ENCODE measurements around the gene GCH1.

The GCH1 gene

DNA sequence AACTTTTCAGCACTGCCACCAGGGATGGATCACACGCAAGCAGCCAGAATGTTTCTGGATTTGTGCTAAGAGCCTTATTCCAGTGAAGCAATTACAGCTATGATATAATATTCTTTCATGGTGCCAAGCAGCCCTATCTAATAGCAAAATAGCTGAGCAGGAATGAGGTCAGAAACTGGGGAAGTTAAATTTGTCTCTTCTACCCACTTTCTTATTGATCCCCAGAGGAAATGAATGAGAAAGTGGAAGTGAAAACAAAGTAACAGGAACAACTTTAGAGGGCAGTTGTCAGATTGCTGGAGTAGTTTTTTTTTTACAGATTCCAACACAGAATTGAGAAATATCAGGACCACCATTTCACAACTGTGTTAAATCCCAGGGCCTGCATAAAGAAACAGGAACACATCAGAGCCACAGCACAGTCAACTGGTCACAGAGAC, 44.8 kb downstream of the GCH1 start:
- no peak for DNase-seq

DNA sequence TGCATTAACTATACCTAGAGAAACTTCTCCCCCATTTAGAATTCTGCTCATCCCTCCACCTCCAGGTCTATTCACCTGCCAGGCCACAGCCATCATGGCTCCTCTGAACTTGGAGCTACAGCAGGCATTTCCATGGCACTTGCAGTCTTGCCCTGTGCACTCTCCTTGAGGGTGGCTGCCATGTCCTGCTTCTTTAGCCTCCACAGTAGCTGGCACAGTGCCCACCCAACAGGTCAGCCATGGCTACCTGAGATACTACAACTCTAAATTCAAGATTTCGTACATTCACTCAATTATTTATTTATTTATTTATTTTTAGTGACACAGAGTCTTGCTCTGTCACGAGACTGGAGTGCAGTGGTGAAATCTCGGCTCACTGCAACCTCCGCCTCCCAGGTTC, 46.5 kb downstream of the GCH1 start:
- no peak for DNase-seq

DNA sequence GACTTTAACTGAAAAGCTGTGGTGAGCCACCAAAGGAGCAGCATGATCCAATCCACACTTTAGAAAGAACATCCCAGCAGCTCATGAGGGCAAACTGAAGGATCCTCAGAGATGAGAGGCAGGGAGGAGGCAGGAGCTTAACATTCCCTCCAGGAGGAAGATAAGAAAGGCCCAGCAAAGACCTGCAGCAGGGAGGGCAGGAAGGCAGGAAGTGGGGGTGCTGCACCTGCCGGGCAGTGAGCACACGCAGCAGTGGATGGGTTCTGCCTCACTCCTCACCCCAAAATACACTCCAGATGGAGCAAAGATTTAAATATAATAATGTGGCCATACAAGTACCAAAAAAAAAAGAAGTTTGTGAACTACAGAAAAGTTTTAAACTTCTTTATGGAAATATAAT, 48.4 kb downstream of the GCH1 start:
- no peak for DNase-seq

DNA sequence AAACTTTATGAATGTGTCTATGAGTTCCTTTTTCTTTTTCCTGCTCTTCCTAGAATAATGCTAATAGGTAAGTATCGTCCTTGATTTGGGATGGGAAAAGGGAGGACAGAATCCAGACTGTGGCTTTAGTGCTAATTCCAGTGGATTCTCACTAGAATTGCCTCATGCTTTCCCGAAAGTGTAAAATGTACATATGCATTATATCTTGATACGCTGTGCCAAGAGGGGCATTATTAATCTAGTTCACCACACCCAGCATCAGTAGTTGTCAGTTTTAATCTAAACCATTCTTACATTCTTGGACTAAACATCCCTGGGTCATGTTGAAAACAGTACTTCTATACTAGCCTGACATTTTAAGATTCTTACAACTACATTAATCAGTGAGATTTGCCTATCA, 49.3 kb downstream of the GCH1 start:
- DNase-seq: no peak

DNA sequence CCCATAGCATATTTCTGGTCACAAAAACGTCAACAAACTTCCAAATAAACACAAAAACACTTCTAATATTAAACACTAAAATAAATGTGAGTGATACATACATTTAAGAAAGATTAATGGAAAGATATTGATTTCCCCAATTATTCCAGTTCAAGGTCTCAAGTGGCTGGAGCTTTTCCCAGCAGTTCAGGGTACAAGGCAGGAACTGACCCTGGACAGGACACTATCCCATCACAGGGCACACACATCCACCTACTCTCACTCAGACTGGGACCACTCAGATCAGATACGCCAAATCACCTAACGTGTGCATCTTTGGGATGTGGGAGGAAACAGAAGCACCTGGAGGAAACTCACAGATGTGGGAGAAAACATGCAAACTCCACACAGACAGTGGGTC, 50.4 kb downstream of the GCH1 start:
- DNase-seq: no peak

DNA sequence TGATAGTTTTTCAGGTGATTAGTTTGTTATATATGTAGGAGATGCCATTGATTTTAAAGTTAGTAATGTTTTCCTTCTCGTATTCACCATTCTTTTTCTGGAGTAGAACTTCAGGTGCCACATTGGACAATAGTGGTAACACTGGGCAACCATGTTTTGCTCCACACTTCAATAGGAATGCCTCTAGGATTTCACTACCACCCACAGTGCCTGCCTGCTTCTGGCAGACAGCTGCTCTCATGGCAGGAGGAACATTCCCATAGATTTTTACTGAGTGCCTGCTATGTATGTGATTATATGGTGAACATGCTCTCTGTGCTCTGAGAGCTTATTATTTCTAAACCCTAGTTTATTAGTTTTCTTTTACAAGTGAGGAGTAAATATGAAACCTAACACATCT, 53.7 kb downstream of the GCH1 start:
- no peak for DNase-seq

DNA sequence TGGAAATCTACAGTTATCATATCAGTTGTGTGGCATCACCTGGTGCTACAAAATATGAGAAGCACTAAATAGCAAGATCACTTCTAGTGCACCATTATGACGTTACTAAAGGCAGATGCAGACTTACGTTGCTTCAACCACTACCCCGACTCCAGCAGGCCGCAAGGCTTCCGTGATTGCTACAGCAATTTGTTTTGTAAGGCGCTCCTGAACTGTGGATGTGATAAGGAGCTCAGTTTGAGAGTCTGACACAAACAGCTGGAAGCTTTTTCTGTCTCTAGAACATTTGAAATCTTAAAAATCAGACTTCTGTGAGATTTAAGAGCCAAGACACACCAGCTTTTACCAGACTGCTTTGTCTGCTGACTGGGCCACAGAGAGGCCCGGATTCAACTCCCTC, 57.0 kb downstream of the GCH1 start:
- DNase-seq: no peak

DNA sequence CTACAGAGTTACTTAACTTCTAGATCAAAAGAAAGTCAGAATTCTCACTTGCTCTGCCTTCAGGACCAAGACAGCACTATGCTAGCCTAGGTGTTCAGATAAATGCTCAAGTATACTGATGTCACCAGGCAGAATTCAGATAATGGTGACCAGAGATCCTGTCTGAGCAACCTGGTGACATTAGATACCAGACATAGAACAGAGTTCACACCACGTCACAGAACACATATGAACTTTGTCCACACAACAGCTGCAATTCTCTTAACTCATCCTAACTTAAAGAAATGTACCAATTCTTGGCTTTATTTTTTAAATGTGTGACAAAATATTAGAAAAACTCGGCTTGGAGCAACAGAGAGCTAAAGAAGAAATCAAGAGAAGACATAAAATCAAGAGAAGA, 58.1 kb downstream of the GCH1 start:
- no peak for DNase-seq

DNA sequence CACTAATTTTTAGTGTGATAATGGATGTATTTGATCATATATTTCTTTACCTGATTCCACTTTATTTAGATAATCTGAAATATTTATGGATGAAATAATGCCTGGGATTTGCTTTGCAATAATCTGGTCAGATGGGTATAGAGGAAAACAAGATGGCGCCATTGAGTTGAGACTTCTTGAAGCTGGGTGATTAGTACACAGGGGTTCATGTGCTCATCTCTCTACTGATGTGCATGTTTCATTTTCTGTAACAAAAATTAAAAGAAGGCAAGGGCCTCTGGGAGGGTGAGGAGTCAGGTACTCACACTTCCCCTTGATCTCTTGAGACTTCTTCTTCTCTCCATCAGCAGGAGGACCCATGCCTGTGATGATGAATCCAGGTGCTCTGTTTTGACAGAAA, 61.8 kb downstream of the GCH1 start:
- DNase-seq: no peak

DNA sequence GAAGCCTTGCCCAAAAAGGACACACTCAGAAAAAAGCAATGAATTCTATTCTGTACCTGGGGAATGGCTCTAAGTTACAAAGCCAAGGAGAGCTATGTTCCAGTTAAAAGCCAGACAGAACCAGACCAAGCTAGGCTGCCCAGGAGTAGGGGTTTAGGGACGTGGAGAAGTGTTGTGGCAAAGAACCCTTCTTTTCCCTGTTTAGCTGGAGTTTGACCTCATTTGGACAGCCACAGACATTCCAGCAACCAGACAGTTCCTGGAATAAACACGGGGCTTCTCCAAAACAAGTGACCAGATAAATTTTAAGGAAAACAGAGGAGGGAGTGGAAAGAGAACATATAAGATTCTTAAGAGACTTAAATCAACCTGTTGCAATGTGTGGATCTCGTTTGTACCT, 62.3 kb downstream of the GCH1 start:
- DNase-seq: no peak

DNA sequence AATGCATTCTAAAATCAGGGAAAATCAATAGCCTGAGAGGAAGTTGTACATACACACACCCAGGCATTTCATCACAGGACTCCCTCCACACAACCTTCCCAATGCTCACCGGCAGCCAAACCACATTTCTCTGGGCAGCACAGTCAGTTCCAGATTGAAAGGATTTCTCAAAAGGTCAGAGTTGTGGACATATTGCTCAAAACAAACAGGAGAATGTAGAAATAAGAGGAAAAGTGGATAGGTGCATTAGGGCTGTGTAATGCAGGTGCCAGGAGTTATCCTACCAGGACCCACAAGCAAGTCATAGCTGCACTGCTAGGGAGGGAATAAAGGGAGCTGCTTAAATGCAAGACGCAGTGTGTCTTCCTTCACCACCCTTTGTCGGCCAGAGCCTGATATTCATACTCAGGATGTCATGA, 62.9 kb downstream of the GCH1 start:
- no peak for DNase-seq

DNA sequence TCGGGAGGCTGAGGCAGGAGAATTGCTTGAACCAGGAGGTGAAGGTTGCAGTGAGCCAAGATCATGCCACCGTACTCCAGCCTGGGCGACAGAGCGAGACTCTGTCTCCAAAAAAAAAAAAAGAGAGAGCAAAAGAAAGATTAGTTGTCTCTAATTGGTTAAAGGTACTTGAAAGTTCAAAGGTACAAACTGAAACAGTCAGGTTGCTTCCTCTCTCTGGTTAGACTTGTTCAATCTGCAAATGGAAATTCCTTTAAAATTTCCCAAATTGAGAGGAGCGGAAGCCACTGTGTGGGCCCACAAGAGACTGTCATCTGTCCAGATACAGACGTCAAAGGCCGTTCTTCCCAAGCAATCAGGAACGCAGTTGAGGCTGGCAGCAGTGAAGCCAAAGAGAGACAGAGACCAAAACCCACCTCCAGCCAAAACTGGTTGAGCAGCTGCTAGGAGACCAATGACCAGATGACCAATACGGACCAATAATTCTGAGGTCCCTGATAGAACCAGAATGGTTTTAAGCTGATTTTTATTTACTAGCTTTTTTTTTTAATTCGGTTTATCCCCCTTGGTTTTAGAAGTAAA, 63.6 kb downstream of the GCH1 start:
- DNase-seq: no peak

DNA sequence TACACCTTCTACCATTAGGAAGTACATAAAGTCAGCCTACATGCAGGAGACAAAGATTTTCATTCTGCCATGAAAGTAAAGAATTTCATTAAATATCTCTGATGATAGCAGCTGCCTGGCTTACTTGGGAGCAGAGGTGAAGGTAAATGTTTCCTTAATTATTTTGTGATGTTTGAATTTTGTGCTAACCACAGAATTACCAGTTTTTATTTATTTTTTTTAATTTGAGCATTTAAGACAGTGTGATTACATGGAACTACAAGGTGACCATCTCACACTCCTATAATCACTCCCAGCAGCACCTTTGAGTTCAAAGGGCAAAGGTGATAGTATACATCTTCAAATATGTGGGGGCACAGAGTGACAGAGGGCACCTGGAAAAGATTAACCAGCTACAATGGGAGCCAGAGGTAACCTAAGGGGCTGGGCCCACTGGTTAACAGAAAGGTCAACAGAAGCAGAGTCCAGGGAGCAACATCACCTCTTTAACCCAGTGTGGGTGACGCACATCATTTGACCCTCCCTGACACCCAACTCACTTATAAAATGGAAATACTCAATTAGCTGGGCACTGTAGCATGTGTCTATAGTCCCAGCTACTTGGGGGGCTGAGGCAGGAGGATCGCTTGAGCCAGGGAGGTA, 65.0 kb downstream of the GCH1 start:
- DNase-seq: no peak

DNA sequence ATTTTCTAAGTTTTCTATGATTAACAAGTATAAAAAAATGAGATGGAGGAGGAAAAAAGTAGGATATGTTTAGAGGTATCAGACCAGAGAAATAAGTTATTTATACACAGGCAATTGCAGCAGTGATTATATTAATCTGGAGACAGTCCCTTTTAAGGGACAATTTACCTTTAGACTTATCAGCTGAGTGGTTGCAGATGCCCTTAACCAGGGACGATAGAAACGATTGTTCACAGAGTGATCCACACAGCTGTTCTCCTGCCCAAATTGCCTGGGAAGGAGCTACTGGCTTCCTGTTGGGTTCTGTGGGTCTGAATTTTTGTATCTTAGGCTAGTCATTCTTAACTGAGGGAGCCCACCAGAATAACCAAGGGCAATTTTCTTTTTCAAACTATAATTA, 66.4 kb downstream of the GCH1 start:
- DNase-seq: no peak

DNA sequence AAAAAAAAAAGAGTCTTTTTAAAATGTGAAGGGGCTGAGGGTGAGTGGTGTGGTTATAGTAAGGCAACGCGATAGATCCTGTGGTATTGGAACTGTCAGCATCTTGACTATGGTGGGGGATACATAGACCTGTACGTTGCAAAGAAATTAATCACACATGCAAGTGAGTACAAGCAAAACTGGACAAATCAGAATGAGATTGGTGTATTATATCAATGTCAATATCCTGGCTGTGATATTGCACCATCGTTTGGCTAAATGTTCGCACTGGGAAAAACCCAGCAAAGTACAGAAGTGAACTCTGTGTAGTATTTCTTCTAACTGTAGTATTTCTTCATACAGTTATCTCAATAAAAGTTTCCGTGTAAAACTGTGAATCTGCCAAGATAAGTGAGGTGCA, 67.9 kb downstream of the GCH1 start:
- DNase-seq: no peak

DNA sequence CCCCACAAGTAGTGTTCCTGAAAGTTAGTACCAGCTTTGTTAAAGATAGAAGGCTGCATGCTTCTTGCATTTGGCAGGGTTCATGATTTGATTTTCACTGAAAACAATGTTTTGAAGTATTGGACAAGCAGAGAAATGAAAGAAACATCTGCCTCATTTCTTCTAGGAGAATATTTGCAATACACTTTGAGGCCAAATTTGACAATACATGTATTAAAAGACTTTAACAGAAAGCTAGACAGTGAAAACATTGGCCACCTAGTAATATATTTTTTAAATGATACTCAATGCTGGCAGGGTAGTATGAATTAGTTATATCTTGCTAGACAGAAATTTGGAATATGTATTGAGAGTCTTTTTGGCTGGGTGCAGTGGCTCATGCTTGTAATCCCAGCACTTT, 68.5 kb downstream of the GCH1 start:
- no peak for DNase-seq

DNA sequence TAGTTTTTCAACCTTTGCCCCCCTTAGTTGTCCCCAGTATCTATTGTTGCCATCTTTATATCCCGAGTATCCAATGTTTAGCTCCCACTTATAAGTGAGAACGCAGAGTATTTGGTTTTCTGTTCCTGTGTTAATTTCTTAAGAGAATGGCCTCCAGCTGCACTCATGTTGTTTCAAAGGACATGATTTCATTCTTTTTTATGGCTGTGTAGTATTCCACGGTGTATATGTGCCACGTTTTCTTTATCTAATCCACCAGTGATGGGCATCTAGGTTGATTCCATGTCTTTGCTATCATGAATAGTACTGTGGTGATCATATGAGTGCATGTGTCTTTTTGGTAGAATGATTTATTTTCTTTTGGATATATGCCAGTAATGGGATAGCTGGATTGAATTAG, 72.0 kb downstream of the GCH1 start:
- no peak for DNase-seq

DNA sequence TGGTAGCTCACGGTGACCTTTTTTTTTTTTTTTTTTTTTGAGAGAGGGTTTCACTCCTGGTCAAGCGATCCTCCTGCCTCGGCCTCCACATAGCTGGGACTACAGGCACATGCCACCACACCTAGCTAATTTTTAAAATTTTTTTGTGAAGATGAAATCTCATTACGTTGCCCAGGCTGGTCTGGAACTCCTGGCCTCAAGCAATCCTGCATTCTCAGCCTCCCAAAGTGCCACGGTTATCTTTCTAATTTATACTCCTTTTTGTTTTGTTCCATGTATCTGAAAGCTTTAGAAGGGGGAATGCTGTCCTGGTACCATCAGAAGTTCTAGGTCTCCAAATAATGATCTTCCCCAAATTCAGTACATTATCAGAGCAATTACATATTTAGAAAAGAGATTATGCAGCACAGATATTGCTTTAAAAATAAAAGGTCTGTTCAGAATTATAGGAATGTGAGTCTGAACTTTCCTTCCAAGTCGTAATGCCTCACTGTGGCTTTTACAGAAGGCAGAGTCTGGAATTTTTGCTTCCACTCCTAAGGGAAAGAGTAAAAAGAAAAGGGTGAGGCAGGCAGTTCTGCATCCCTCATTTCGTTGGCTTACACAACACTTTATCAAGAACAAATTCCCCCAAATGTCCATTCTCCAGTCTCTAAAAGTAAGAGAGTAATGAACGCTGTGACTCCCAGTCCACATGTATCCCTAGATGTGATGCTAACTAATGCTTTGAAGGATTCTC, 73.0 kb downstream of the GCH1 start:
- DNase-seq: no peak

DNA sequence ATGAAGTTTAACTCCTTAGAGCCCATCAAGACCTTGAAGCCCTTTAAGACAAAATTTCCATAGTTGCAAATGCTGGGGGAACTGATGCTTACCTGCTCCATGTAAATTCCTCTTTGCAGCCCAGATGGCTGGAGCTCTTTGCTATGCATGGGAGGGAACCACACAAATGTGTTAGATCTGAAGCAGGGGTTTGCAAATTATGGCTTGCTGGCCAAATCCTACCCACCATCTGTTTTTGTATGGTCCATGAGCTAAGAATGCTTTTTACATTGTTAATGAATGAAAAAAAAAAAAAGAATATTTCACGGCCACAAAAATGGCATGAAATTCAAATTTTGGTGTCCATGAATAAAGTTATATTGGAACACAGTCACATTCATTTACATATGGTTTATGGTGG, 74.6 kb downstream of the GCH1 start:
- DNase-seq: no peak

DNA sequence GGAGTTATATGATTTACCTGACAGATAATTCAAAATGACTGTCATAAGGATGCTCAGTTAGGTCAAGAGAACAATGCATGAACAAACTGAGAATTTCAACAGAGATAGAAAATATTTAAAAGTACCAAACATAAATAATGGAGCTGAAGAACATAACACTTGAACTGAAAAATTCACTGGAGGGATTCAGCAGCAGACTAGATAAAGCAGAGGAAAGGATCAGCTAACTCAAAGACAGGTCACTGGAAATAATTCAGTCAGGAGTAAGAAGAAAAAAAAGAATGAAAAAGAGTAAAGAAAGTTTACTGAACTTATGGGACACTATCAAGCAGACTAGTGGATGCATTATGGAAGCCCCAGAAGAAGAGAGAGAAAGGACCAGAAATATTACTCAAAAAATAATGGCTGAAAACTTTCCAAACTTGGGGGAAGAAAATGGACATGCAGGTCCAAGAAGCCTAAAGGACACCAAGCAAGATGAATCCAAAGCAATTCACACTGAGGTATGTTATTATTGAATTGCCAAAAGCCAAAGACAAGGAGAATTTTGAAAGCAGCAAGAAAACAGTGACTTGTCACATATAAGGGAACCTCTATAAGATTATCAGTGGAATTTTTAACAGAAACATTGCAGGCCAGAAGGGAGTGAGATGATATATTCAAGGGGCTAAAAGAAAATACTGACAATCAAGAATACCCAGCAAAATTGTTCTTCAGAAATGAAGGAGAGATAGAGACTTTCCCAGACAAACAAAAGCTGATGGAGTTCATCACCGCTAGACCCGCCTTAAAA, 78.7 kb downstream of the GCH1 start:
- DNase-seq: no peak

DNA sequence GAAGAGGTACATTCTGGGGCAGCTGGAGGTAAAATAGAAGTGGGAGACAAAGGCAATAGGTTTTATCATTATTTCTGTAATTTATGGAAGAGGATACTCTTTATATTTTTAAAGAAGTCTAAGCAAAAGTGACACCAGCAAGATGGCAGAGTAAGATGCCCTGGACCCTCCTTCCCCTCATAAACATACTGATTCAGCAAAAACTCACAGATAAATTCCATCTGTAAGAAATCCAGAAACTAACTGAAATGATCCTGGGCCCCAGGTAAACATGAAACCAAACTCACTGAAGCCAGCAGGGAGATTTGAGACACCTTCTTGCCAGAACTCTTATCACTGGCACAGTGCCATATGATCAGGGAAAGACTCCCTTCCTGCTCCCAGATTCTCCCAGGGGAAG, 79.9 kb downstream of the GCH1 start:
- no peak for DNase-seq

DNA sequence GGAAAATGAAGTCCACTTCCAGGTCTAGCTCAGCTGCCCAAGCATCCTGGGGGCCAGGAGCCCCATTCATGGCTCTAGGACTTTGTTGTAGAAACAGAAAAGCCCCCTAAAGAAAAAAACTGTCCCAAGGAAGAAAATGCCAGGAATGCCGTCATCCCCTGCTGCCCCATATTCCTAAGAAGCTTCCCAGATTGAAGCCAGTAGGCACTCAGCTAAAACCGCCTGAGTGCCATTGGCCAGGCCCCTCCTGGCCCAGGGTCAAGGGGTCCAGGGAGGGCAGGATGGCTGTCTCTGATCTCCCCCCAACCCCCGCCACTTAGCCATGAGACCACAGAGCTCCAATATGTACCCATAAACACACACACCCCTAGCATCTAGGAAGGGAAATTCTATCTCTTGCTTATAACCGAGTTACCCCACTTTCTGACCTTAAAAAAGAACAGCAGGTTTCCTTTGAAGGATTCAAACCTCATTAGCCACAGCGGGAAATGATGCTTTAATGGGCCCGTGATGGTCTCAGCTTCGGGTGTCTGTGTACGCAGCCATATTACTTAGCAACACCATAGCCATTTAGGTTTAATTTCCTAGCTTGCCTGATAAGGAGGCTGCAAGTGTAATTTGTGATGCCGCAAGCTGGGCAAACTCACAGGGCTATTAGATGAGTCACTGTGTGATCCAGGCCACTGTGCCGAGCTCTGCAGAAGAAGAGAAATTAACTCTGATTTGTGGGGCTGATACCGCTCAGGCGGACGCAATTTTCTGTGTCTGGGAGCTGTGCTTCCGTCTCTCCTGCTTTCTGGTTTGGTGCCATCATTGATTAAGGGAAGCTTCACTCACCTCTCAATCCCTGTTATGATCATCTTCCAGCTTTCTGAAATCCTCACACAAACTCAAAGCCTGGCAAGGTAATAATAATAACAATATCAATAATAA, 84.2 kb downstream of the GCH1 start:
- no peak for DNase-seq

DNA sequence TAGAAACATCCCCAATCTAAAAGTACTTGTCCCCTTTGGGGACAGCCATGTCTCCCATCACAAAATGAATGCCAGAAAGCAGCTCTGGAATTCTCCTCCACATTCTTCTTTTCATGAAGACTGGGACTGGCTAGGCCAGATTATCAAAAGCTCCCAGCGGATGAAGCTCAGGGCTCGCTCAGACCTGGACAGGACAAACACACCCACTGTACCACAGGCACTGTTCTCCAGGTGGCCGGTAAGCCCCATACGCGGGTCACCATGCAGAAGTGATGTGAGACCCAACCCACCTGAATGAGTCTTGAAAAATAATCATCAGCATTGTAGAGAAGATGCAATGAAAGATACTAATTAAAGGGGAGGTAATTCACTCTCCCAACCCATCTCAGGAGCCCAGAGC, 85.1 kb downstream of the GCH1 start:
- no peak for DNase-seq
